ENCODE measurements around the gene GRK4. TPM values are rescaled to one million over a fixed set of nuclear protein-coding genes. Genes with fewer than 3 reads are reported as not detected.

Gene GRK4
- total and polyA plus RNA-seq, 2 of the 8 experiments (the other 6 are each of a cell fraction or from before 2014, with no cell fraction given), result 0.77 to 1.8 TPM

DNA sequence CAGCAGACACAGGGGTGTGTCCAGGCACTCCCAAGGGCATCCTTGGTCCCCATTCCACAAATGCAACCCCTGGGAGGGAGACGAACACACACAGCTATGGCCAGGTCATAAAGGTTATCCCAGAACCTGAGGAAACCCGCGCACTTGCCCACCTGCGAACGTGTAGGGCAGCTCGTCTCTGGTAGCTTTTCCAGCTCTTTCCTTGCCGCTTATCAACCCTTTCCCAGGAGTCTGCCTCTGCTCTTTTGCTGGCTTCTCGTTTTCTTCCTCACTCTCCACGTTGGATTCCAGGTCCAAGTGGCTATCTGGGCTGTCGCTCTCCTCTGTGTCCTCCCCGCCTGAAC is 13.6 kb upstream of the GRK4 start:
- POLR2A ChIA-PET (ENCODE audit: partially characterized antibody), result interaction anchor here (2.1 to 2.2 kb wide), 2 partner anchors 11 to 12 kb away, joined by 8 to 11 read pairs; no protein-coding TSS in a partner anchor
- H3K23me2 ChIP-seq (ENCODE audit: low read depth, low read length), result no peaks in the 10 kb centered on the region
- no peak overlapping the region for H2BK15ac ChIP-seq (ENCODE audit: low read length)
- H3K18ac ChIP-seq (ENCODE audit: extremely low read depth, low read length), result no peak overlapping the region
- H3K14ac ChIP-seq (ENCODE audit: insufficient read length), result no peak overlapping the region
- no peak overlapping the region for H4K5ac ChIP-seq (ENCODE audit: insufficient read length, low read depth, low read length)
- no peak overlapping the region for H2BK20ac ChIP-seq (ENCODE audit: low read length)
- no peak overlapping the region for H2BK120ac ChIP-seq (replicated peaks; ENCODE audit: low read depth, low read length)
- no peak overlapping the region for H3K23ac ChIP-seq (ENCODE audit: insufficient read length)
- no peak overlapping the region for H4K8ac ChIP-seq (ENCODE audit: extremely low read depth, insufficient read depth, low read length)
- DNase-seq (ENCODE audit: low read depth in 1 of 2, low spot score in 2 of 2) (no peak), FAIRE-seq (no peak)
- CTCF ChIA-PET (ENCODE audit: partially characterized antibody), result interaction anchor here (1.2 to 1.9 kb wide), 7 partner anchors 12 to 209 kb away, joined by 3 to 9 read pairs (median 3); partner anchors contain the start of genes GRK4 and NOP14
- no peak overlapping the region for H2BK5ac ChIP-seq (ENCODE audit: low read depth, low read length)
- no peaks in the 10 kb centered on the region for H3K79me2 ChIP-seq (ENCODE audit: control insufficient read depth in 1 of 2, insufficient read depth in 2 of 2, low read length in 2 of 2)
- no peak overlapping the region for H4K91ac ChIP-seq (replicated peaks; ENCODE audit: insufficient read length, low read length)
- H2AFZ ChIP-seq (ENCODE audit: low read length), result no peak overlapping the region
- no peak overlapping the region for H3K27ac ChIP-seq (ENCODE audit: low read depth, low read length)
- TF ChIP-seq RBBP5 (IDR thresholded peaks at IDR 0.05; ENCODE audit: borderline replicate concordance, low read depth, low read length), result no peak
- no peak for TF ChIP-seq BRCA1 (IDR thresholded peaks at IDR 0.05; ENCODE audit: low read depth, low read length)
- TF ChIP-seq, protein P1, sequence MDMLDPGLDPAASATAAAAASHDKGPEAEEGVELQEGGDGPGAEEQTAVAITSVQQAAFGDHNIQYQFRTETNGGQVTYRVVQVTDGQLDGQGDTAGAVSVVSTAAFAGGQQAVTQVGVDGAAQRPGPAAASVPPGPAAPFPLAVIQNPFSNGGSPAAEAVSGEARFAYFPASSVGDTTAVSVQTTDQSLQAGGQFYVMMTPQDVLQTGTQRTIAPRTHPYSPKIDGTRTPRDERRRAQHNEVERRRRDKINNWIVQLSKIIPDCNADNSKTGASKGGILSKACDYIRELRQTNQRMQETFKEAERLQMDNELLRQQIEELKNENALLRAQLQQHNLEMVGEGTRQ (IDR thresholded peaks at IDR 0.05; ENCODE audit: low read length), result no peak
- TF ChIP-seq CTBP2 (IDR thresholded peaks at IDR 0.05; ENCODE audit: borderline replicate concordance, insufficient read depth, insufficient read length, low read length), result no peak
- no peak for TF ChIP-seq SIX5 (IDR thresholded peaks at IDR 0.05; ENCODE audit: low read depth, low read length)
- TF ChIP-seq JUN (IDR thresholded peaks at IDR 0.05; ENCODE audit: low read depth, low read length), result no peak
- no peak for TF ChIP-seq RFX5 (IDR thresholded peaks at IDR 0.05; ENCODE audit: borderline replicate concordance, low read depth, low read length)
- no peak overlapping the region for H3K4me3 ChIP-seq (ENCODE audit: extremely low read depth in 1 of 4, insufficient read depth in 2 of 4, low read depth in 3 of 4, low read length in 4 of 4)
- 94% methylated on average over 10 of the region's 11 CpGs; no CpG with 5 or more reads in 1 of the 2 experiments for WGBS, 2 experiments (ENCODE audit: extremely low coverage in 1 of 2, insufficient coverage in 1 of 2, insufficient read length in 1 of 2, insufficient replicate concordance in 2 of 2, low coverage in 1 of 2, low lambda C conversion rate in 2 of 2, missing lambda C conversion rate in 1 of 2)
- H2AK5ac ChIP-seq (ENCODE audit: low read depth, low read length), result no peak overlapping the region
- peaks cover 3 to 16% of the 10 kb centered on the region in 2 experiments for H4K20me1 ChIP-seq (replicated peaks in 1 of 2; ENCODE audit: control insufficient read depth in 1 of 2, insufficient read depth in 2 of 2, low read length in 2 of 2)
- H3K9me3 ChIP-seq (ENCODE audit: insufficient read depth in 2 of 2, low read depth in 1 of 2, low read length in 1 of 2), result no peaks in the 10 kb centered on the region; a peak in 1 of 4 replicates
- H3K27me3 ChIP-seq (replicated peaks in 1 of 4; ENCODE audit: control insufficient read depth in 3 of 4, extremely low read depth in 1 of 4, insufficient read depth in 3 of 4, low read length in 3 of 4), result no peaks in the 10 kb centered on the region
- H3K36me3 ChIP-seq (ENCODE audit: control insufficient read depth in 2 of 4, insufficient read depth in 4 of 4, low read length in 3 of 4), result peaks cover 61 to 86% (median 77%) of the 10 kb centered on the region in 4 experiments
- H3K4me2 ChIP-seq (ENCODE audit: insufficient read depth in 1 of 2, low read depth in 2 of 2, low read length in 2 of 2), result no peak overlapping the region
- H3K4me1 ChIP-seq (replicated peaks in 1 of 4; ENCODE audit: control insufficient read depth in 3 of 4, insufficient read depth in 4 of 4, low read length in 3 of 4), result no peaks in the 10 kb centered on the region
- no peaks in the 10 kb centered on the region for H3K79me1 ChIP-seq (ENCODE audit: low read depth, low read length)
- no peak overlapping the region for H3K9ac ChIP-seq (replicated peaks in 1 of 4; ENCODE audit: extremely low read depth in 1 of 4, low read depth in 3 of 4, low read length in 3 of 4)
- no peak overlapping the region for H3K56ac ChIP-seq (replicated peaks; ENCODE audit: insufficient read length, low read depth, low read length)
- H3K4ac ChIP-seq (replicated peaks; ENCODE audit: insufficient read length, low read depth, low read length), result no peak overlapping the region
- H2BK12ac ChIP-seq (ENCODE audit: low read depth, low read length), result no peak overlapping the region
